Measurements from ENCODE around the gene OTOP3.
A peak's percentile ranks its signal among the peaks of the same experiment; 100 is the strongest.

The OTOP3 gene, protein sequence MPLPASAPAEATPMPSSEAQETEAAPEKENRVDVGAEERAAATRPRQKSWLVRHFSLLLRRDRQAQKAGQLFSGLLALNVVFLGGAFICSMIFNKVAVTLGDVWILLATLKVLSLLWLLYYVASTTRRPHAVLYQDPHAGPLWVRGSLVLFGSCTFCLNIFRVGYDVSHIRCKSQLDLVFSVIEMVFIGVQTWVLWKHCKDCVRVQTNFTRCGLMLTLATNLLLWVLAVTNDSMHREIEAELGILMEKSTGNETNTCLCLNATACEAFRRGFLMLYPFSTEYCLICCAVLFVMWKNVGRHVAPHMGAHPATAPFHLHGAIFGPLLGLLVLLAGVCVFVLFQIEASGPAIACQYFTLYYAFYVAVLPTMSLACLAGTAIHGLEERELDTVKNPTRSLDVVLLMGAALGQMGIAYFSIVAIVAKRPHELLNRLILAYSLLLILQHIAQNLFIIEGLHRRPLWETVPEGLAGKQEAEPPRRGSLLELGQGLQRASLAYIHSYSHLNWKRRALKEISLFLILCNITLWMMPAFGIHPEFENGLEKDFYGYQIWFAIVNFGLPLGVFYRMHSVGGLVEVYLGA

GRCh38 chr17:74935585-74936469 is at the start of gene OTOP3:
TSS of gene OTOP3 (plus strand) at chr17:74935898. CDS start at chr17:74935922, 24 bp downstream.
- Histone ChIP-seq H3K9ac (ENCODE audit: low read depth, low read length) (peak within 1 kb of the TSS; percentile 35; the same call in 1 of the 2 replicates), H3K9me3 (ENCODE audit: control insufficient read depth, insufficient read depth, low read length) (no peaks in the 10 kb centered on the region), H3K4me1 (ENCODE audit: insufficient read depth, low read length) (0 out of 2 replicates have a peak, but pooled peaks cover 6% of the 10 kb centered on the region), H3K36me3 (ENCODE audit: insufficient read depth, low read length) (no peaks in the 10 kb centered on the region)

DNA sequence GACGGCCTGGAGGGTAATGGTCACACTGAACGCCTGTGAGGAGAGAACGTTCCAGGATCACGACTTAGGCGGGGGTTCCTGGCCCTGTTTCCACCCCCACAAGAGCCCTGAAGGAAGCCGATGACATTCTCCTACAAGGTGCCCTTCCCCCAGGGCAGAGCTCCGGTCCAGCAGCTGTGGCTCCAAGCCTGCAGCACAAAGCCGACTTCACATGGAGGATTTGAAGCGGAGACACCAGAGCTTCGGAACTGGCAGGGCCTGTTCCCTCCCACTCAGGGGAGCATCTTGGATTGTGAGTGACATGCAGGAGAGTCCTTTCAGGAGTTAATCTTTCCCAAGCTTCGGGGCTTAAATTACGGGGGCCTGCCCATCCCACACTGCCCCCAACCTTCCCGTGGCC is 47.2 kb upstream of the OTOP3 start:
- Histone ChIP-seq H3K36me3 (ENCODE audit: insufficient read depth, low read length) (no peaks in the 10 kb centered on the region), H3K9ac (ENCODE audit: low read depth, low read length) (no peak overlapping the region), H3K9me3 (ENCODE audit: control insufficient read depth, insufficient read depth, low read length) (no peaks in the 10 kb centered on the region), H3K4me1 (ENCODE audit: insufficient read depth, low read length) (peaks cover 13% of the 10 kb centered on the region)

DNA sequence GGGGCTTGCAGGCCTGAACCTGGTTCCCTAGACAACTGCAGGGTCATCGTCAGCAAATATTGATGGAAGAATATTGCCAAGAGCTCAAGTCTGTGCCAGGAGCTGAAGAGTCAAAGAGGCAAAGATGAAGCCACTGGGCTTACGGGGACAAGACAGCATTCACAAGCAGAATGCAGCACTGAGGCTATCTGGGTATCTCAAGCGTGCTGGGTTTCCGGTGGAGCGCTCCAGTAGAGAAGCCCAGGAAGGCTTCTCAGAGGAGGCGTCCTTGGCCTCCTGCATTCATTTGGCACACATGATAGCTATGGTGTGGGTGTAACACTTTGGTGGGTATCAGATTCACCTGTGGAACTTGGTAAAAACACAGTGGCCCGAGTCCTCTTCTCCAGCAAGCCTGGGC is 45.1 kb upstream of the OTOP3 start:
- Histone ChIP-seq H3K36me3 (ENCODE audit: insufficient read depth, low read length) (no peaks in the 10 kb centered on the region), H3K4me1 (ENCODE audit: insufficient read depth, low read length) (peaks cover 16% of the 10 kb centered on the region), H3K9me3 (ENCODE audit: control insufficient read depth, insufficient read depth, low read length) (no peaks in the 10 kb centered on the region), H3K9ac (ENCODE audit: low read depth, low read length) (no peak overlapping the region)

- Histone ChIP-seq H3K4me1 (ENCODE audit: insufficient read depth, low read length) (peaks cover 16% of the 10 kb centered on the region), H3K9ac (ENCODE audit: low read depth, low read length) (peak overlapping the region; percentile 63; the same call in 1 of the 2 replicates), H3K9me3 (ENCODE audit: control insufficient read depth, insufficient read depth, low read length) (no peaks in the 10 kb centered on the region), H3K36me3 (ENCODE audit: insufficient read depth, low read length) (no peaks in the 10 kb centered on the region)
These were observed 43.5 kb upstream of the OTOP3 start for GRCh38 chr17:74892013-74892841.

DNA sequence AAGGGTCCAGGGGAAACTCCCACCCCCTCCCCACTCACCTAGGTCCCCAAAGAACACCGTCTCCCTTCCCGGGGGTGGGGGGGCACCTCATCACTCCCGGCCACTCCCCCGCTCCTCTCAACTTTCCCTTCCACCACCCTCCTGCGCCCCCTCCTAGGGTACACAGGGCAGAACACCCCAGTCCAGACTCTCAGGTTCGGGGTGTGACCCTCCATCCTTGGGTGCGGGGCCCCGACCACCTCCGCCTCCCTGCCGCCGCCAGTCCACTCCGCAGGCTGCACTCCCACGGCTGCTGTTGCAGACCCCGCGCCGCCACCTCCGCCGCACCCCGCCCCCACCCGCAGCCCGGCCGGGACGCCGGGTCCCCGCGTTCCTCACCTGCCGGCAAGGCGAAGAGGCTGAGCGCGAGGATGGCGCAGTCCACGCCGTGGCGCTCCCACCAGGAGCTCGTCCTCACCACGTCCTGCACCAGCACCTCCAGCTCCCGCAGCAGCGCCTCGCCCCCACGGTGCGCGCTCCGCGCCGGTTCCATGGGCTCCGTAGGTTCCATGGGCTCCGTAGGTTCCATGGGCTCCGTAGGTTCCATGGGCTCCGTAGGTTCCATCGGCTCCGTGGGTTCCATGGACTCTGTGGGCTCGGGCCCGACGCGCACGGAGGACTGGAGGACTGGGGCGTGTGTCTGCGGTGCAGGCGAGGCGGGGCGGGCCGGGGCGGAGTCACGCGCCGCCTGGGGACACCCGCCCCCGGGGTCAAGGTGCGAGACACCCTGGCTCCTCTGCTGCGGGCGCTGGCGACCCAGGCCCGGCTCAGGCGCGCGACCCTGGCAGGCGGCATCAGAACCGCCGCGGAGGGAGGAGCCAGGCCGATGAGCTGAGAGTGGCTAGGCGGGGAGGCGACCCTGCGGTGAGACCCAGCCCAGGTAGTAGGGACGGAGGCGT is 42.5 kb upstream of the OTOP3 start, which contains the start of gene FADS6:
Gene FADS6, minus strand, starts transcription at position 660 of the 938 bp plus-strand sequence. Its CDS starts 38 bp downstream, at position 622.
- peak within 1 kb of the TSS; percentile 63; the same call in 1 of the 2 replicates for H3K9ac ChIP-seq (ENCODE audit: low read depth, low read length)
- H3K4me1 ChIP-seq (ENCODE audit: insufficient read depth, low read length), result peaks cover 16% of the 10 kb centered on the region
- H3K36me3 ChIP-seq (ENCODE audit: insufficient read depth, low read length), result no peaks in the 10 kb centered on the region
- H3K9me3 ChIP-seq (ENCODE audit: control insufficient read depth, insufficient read depth, low read length), result no peaks in the 10 kb centered on the region

DNA sequence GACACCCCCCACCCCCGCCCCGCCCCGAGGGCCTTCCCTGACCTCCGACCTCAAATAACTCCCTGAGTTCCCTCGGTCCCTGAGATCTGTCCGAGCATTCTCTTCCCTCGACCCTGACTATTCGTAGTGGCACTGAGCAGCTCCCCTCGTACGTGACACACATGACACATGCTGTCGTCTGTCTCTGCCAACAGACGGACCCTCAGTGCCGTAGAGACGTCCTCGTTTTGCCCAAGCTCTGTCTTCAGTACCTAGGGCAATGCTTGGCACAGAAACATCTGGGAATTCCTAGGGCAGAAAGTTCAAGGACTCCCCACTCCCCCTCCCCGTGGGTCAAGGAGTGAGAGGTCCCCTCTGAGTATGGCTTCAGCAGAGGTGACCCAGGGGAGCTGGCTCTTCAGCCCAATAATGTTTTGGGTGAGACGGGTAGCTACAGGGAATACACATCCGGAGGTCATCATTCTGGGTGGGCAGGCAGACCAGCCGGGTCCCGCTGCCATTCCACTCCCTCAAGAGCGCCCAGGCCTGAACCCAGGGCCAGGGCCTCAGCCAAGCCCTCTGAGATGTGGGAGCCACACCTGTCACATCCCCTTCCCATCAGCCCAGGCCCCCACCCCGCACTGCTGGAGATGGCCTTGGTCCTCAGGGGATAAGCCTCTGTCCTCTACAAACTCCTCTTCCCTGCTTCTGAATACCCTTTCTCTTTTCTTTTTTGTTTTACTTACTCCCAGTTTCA is 41.6 kb upstream of the OTOP3 start:
- Histone ChIP-seq H3K9me3 (ENCODE audit: control insufficient read depth, insufficient read depth, low read length) (no peaks in the 10 kb centered on the region), H3K9ac (ENCODE audit: low read depth, low read length) (peak overlapping the region; percentile 63; the same call in 1 of the 2 replicates), H3K4me1 (ENCODE audit: insufficient read depth, low read length) (peaks cover 8% of the 10 kb centered on the region), H3K36me3 (ENCODE audit: insufficient read depth, low read length) (no peaks in the 10 kb centered on the region)

DNA sequence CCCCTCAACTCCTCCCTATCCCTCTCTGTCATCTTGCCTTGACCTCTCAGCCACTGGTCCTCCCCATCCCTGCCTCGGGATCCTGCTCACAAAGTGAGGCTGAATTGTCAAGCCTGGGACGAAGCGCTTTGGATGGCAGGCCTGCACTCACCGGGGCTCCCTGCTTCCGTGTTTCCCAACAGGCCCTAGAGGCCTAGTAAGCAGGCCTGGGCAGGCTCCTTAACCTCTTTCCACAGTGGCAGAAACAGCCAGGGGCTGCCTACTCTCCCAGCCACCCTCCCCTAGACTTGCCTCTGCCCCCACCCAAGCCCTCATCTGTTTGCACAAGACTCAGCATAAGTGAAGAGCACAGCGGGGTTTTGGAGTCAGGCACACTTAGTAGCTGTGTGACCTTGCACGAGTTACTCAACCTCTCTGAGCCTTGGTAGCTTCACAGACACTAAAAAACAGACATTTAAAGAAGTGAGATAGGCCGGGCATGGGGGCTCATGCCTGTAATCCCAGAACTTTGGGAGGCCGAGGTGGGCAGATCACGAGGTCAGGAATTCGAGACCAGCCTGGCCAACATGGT is 37.2 kb upstream of the OTOP3 start:
- Histone ChIP-seq H3K9ac (ENCODE audit: low read depth, low read length) (no peak overlapping the region), H3K9me3 (ENCODE audit: control insufficient read depth, insufficient read depth, low read length) (no peaks in the 10 kb centered on the region), H3K4me1 (ENCODE audit: insufficient read depth, low read length) (0 out of 2 replicates have a peak, but pooled peaks cover 3% of the 10 kb centered on the region), H3K36me3 (ENCODE audit: insufficient read depth, low read length) (no peaks in the 10 kb centered on the region)

- Histone ChIP-seq H3K9ac (ENCODE audit: low read depth, low read length) (no peak overlapping the region), H3K4me1 (ENCODE audit: insufficient read depth, low read length) (peaks cover 3% of the 10 kb centered on the region), H3K36me3 (ENCODE audit: insufficient read depth, low read length) (no peaks in the 10 kb centered on the region), H3K9me3 (ENCODE audit: control insufficient read depth, insufficient read depth, low read length) (no peaks in the 10 kb centered on the region)
These were observed 35.5 kb upstream of the OTOP3 start for GRCh38 chr17:74900208-74900607.

GRCh38 chr17:74901353-74902135 is 34.2 kb upstream of the OTOP3 start:
- peaks cover 3% of the 10 kb centered on the region for H3K4me1 ChIP-seq (ENCODE audit: insufficient read depth, low read length)
- no peaks in the 10 kb centered on the region for H3K36me3 ChIP-seq (ENCODE audit: insufficient read depth, low read length)
- no peaks in the 10 kb centered on the region for H3K9me3 ChIP-seq (ENCODE audit: control insufficient read depth, insufficient read depth, low read length)
- H3K9ac ChIP-seq (ENCODE audit: low read depth, low read length), result no peak overlapping the region

- H3K4me1 ChIP-seq (ENCODE audit: insufficient read depth, low read length), result peaks cover 3% of the 10 kb centered on the region
- no peaks in the 10 kb centered on the region for H3K36me3 ChIP-seq (ENCODE audit: insufficient read depth, low read length)
- no peaks in the 10 kb centered on the region for H3K9me3 ChIP-seq (ENCODE audit: control insufficient read depth, insufficient read depth, low read length)
- H3K9ac ChIP-seq (ENCODE audit: low read depth, low read length), result no peak overlapping the region
These were observed 32.7 kb upstream of the OTOP3 start for GRCh38 chr17:74903034-74903433.

DNA sequence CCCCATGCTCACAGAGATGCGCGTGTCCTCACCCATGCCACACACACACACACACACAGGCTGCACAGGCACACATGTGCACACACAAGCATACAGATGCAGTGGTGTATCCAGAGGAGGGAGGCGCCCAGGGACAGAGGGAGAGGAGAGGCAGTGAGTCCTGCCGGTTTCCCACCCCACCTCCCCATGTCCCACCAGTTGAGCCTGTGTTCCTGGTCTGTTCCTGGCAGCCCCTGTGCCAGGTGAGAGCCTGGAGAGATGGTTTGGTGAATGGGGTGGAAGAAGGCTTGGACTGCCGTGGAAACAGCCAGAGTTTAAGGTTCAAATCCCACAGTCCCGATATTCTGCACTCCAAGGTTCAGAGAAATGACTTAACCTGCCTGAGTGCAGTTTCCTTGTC is 32.0 kb upstream of the OTOP3 start:
- Histone ChIP-seq H3K36me3 (ENCODE audit: insufficient read depth, low read length) (no peaks in the 10 kb centered on the region), H3K9ac (ENCODE audit: low read depth, low read length) (no peak overlapping the region), H3K9me3 (ENCODE audit: control insufficient read depth, insufficient read depth, low read length) (no peaks in the 10 kb centered on the region), H3K4me1 (ENCODE audit: insufficient read depth, low read length) (peaks cover 3% of the 10 kb centered on the region)
